CD14-positive monocyte (primary cell): ENCODE results near the gene OR2T29. TPM values are rescaled to one million over a fixed set of nuclear protein-coding genes. Genes with fewer than 3 reads are reported as not detected.
A peak's percentile ranks its signal among the peaks of the same experiment; 100 is the strongest.
"Not testable (repeated sequence)": the region's sequence is repeated elsewhere in the genome, so short reads cannot be mapped to it uniquely, and the experiment has no call there.

Source experiments
- DNase-seq, 3 donors: peaks; one replicate each; pipeline ENCODE4 v3.0.0-alpha.2; 2011 to 2022
- H2AFZ ChIP-seq: 2 replicates; pipeline ENCODE4 v1.6.0; 2012; ENCODE audit warnings: mild to moderate bottlenecking, low read depth, low read length, inconsistent platforms; ENCODE audit not compliant: insufficient read depth, poor library complexity, severe bottlenecking
- H3K27ac ChIP-seq, 2 donors: 1 replicate in 1 of 2; 2 replicates in 1 of 2; pipeline ENCODE4 v1.5.1; 2012 to 2013; ENCODE audit warnings: low read length in 2 of 2, control low read depth in 1 of 2, inconsistent platforms in 1 of 2, low read depth in 1 of 2, mild to moderate bottlenecking in 1 of 2
- H3K27me3 ChIP-seq, 2 donors: one replicate each; pipeline versions ENCODE4 v1.6.0 to v1.6.1; 2011 to 2013; ENCODE audit warnings: low read length in 2 of 2; ENCODE audit not compliant: control insufficient read depth in 2 of 2, insufficient read depth in 2 of 2
- H3K36me3 ChIP-seq, 2 donors: replicated peaks in 1 of 2; 1 replicate in 1 of 2; 2 replicates in 1 of 2; pipeline versions ENCODE4 v1.5.1 to v1.6.1; 2012 to 2013; ENCODE audit warnings: low read length in 2 of 2, control low read depth in 1 of 2, inconsistent platforms in 1 of 2, mild to moderate bottlenecking in 1 of 2; ENCODE audit not compliant: insufficient read depth in 2 of 2, control insufficient read depth in 1 of 2
- H3K4me1 ChIP-seq, 2 donors: 1 replicate in 1 of 2; 2 replicates in 1 of 2; pipeline versions ENCODE4 v1.5.1 to v1.6.1; 2012 to 2013; ENCODE audit warnings: low read length in 2 of 2, control low read depth in 1 of 2, inconsistent platforms in 1 of 2, mild to moderate bottlenecking in 1 of 2, moderate library complexity in 1 of 2; ENCODE audit not compliant: insufficient read depth in 2 of 2, control insufficient read depth in 1 of 2
- H3K4me2 ChIP-seq: replicated peaks from 2 replicates; pipeline ENCODE3; 2012; ENCODE audit warnings: low read length, moderate library complexity, mild to moderate bottlenecking; ENCODE audit not compliant: poor library complexity, severe bottlenecking; ENCODE audit errors: extremely low read depth
- H3K4me3 ChIP-seq, 3 experiments: fragments of 200-600 bp in 1 of 3; sonication (generic) in 1 of 3; replicated peaks in 1 of 3; 1 replicate in 2 of 3; 2 replicates in 1 of 3; pipeline ENCODE4 v1.5.1; 2011 to 2013; ENCODE audit warnings: low read length in 3 of 3, mild to moderate bottlenecking in 3 of 3, control low read depth in 2 of 3, low read depth in 2 of 3, inconsistent platforms in 1 of 3, moderate library complexity in 1 of 3
- H3K79me2 ChIP-seq: 2 replicates; pipeline ENCODE4 v1.6.0; 2012; ENCODE audit warnings: mild to moderate bottlenecking, control low read depth, inconsistent platforms, low read length, moderate library complexity; ENCODE audit not compliant: insufficient read depth
- H3K9ac ChIP-seq: 2 replicates; pipeline ENCODE4 v1.6.0; 2017; ENCODE audit warnings: low read length, mild to moderate bottlenecking; ENCODE audit not compliant: insufficient read depth, poor library complexity, severe bottlenecking
- H3K9me3 ChIP-seq, 2 donors: replicated peaks in 1 of 2; 1 replicate in 1 of 2; 2 replicates in 1 of 2; pipeline versions ENCODE4 v1.5.1 to v1.6.1; 2012 to 2013; ENCODE audit warnings: low read length in 2 of 2, control low read depth in 1 of 2; ENCODE audit not compliant: control insufficient read depth in 1 of 2, insufficient read depth in 1 of 2
- H4K20me1 ChIP-seq: 2 replicates; pipeline ENCODE4 v1.6.0; 2012; ENCODE audit warnings: mild to moderate bottlenecking, low read length, control low read depth, moderate library complexity; ENCODE audit not compliant: insufficient read depth
- H3K27ac Mint-ChIP-seq, 7 donors: one replicate each; pipeline ENCODE4 v1.8.0; 2020; ENCODE audit warnings: mild to moderate bottlenecking in 7 of 7, mixed read lengths in 7 of 7, moderate library complexity in 6 of 7, inconsistent platforms in 2 of 7
- H3K27me3 Mint-ChIP-seq, 3 donors: one replicate each; pipeline ENCODE4 v1.8.0; 2021 to 2022; ENCODE audit warnings: low read depth in 3 of 3, mild to moderate bottlenecking in 3 of 3, mixed read lengths in 3 of 3, moderate library complexity in 3 of 3, inconsistent platforms in 1 of 3
- H3K36me3 Mint-ChIP-seq, 2 donors: one replicate each; pipeline ENCODE4 v1.8.0; 2020; ENCODE audit warnings: mixed read lengths in 2 of 2, inconsistent platforms in 1 of 2, mild to moderate bottlenecking in 1 of 2
- H3K4me1 Mint-ChIP-seq: one replicate; pipeline ENCODE4 v1.8.0; 2020; ENCODE audit warnings: mild to moderate bottlenecking, mixed read lengths
- H3K4me3 Mint-ChIP-seq, 2 donors: one replicate each; pipeline ENCODE4 v1.8.0; 2020; ENCODE audit warnings: mild to moderate bottlenecking in 2 of 2, mixed read lengths in 2 of 2, moderate library complexity in 1 of 2
- H3K9me3 Mint-ChIP-seq, 7 donors: one replicate each; pipeline ENCODE4 v1.8.0; 2020 to 2022; ENCODE audit warnings: mixed read lengths in 7 of 7, mild to moderate bottlenecking in 6 of 7, moderate library complexity in 6 of 7, inconsistent platforms in 2 of 7
- CTCF ChIP-seq: fragments of 200-600 bp; IDR thresholded peaks from one replicate; pipeline ENCODE4 v1.8.0; 2022; ENCODE audit warnings: antibody characterized with exemption, mild to moderate bottlenecking
- WGBS: methylation state at CpG from one replicate; pipeline ENCODE4 v1.1.5; 2013; ENCODE audit warnings: missing lambda C conversion rate; ENCODE audit not compliant: insufficient coverage; 5-methylcytosine and 5-hydroxymethylcytosine counted together
- intact Hi-C, 2 donors: fragments of 100-400 bp; cut with micrococcal nuclease; formaldehyde crosslinking; loops; one replicate each; pipeline versions ENCODE4 v1.15.0 to v1.15.1; 2023
- polyA minus RNA-seq: library from RNA; depleted of rRNA, polyadenylated mRNA; stranded (reverse); fragments of >200 nt; gene quantifications from 2 replicates; pipeline ENCODE4 v1.2.3, GENCODE V29; 2012
- polyA plus RNA-seq, 3 donors: library from polyadenylated mRNA; depleted of rRNA in 1 of 3; unstranded in 2 of 3; stranded (reverse) in 1 of 3; fragments of 300-500 nt in 2 of 3; fragments of >200 nt in 1 of 3; fragmentation: Illumina TruSeq in 2 of 3; gene quantifications; 1 replicate in 2 of 3; 2 replicates in 1 of 3; pipeline ENCODE4 v1.2.3, GENCODE V29; 2012 to 2021
- total RNA-seq, 12 experiments: library from RNA in 1 of 12; stranded (reverse) in 1 of 12; fragments of 120-200 nt in 1 of 12; gene quantifications; one replicate each; pipeline ENCODE4 v1.2.4 and lab custom pipeline; 2013 to 2026; ENCODE audit warnings: mixed read lengths in 6 of 12, inconsistent platforms in 1 of 12

OR2T29 gene
- not detected for total RNA-seq (2013)
- polyA plus RNA-seq: not detected
- polyA minus RNA-seq: not detected in 2 replicates
- total RNA-seq (lab: John Stamatoyannopoulos, UW): 0 to 0.46 (median 0) reads per million in 11 experiments

GRCh38 chr1:248562672-248563071, at the start of gene OR2T29:
Gene OR2T29 (minus strand): TSS chr1:248562772. CDS start chr1:248559491, 3,281 bp downstream.
- H3K9me3 ChIP-seq, H3K27me3 ChIP-seq, H3K4me1 ChIP-seq, H3K9ac ChIP-seq, H3K36me3 ChIP-seq, H3K4me3 Mint-ChIP-seq, H2AFZ ChIP-seq, H3K9me3 Mint-ChIP-seq, H4K20me1 ChIP-seq, H3K79me2 ChIP-seq, intact Hi-C loops, H3K4me2 ChIP-seq, H3K36me3 Mint-ChIP-seq, H3K27me3 Mint-ChIP-seq, H3K27ac Mint-ChIP-seq, H3K27ac ChIP-seq, H3K4me3 ChIP-seq, H3K4me1 Mint-ChIP-seq, DNase-seq: not testable (repeated sequence)
- no CpG with 5 or more reads among the region's 3 CpGs for WGBS

- WGBS: 80% methylated on average over 2 of the region's 4 CpGs
- Mint-ChIP-seq H3K4me3 (no peak overlapping the region), H3K27ac (peak overlapping the region in 1 of 7 donors; percentile 71), H3K27me3 (peaks cover 0 to 4% (median 1%) of the 10 kb centered on the region in 3 donors), H3K4me1 (peaks cover 2% of the 10 kb centered on the region), H3K9me3 (no peaks in the 10 kb centered on the region), H3K36me3 (no peaks in the 10 kb centered on the region)
- Histone ChIP-seq H3K4me1 (no peaks in the 10 kb centered on the region), H3K79me2 (no peaks in the 10 kb centered on the region), H2AFZ (peak overlapping the region; percentile 37), H3K4me3 (no peak overlapping the region), H3K36me3 (no peaks in the 10 kb centered on the region), H3K9ac (no peak overlapping the region), H3K9me3 (no peaks in the 10 kb centered on the region), H3K4me2 (no peak overlapping the region), H3K27ac (no peak overlapping the region), H4K20me1 (no peaks in the 10 kb centered on the region), H3K27me3 (no peaks in the 10 kb centered on the region)
- DNase-seq: no peak
- TF ChIP-seq CTCF: no peak
- intact Hi-C loops: no loop called here
Measured at GRCh38 chr1:248611883-248612414, 49.4 kb upstream of the OR2T29 start.
